Mesendoderm (in vitro differentiated cells): ENCODE measurements around the gene ZC3H6.

Source experiments
- DNase-seq: peaks from one replicate; pipeline ENCODE4 v3.0.0; 2013
- H2AK5ac ChIP-seq: 2 replicates; pipeline ENCODE4 v1.6.1; 2013; ENCODE audit warnings: low read length, inconsistent platforms
- H2BK120ac ChIP-seq: 2 replicates; pipeline ENCODE4 v1.6.1; 2013; ENCODE audit warnings: low read depth, mild to moderate bottlenecking, low read length, moderate library complexity, mixed read lengths
- H2BK15ac ChIP-seq: replicated peaks from 2 replicates; pipeline ENCODE4 v1.6.1; 2013; ENCODE audit warnings: low read depth, mild to moderate bottlenecking, moderate library complexity
- H2BK5ac ChIP-seq: 2 replicates; pipeline ENCODE4 v1.6.1; 2013; ENCODE audit warnings: low read length, inconsistent platforms
- H3K18ac ChIP-seq: 2 replicates; pipeline ENCODE4 v1.6.1; 2013; ENCODE audit warnings: mild to moderate bottlenecking, low read length, mixed read lengths
- H3K23ac ChIP-seq: one replicate; pipeline ENCODE4 v1.6.1; 2013; ENCODE audit warnings: low read length
- H3K27ac ChIP-seq: 2 replicates; pipeline ENCODE4 v1.5.1; 2013; ENCODE audit warnings: low read depth, mild to moderate bottlenecking, inconsistent platforms, low read length, moderate library complexity
- H3K27me3 ChIP-seq: 2 replicates; pipeline ENCODE4 v1.6.1; 2013; ENCODE audit warnings: low read length, control low read depth, mild to moderate bottlenecking, inconsistent platforms; ENCODE audit not compliant: insufficient read depth, poor library complexity
- H3K36me3 ChIP-seq: 2 replicates; pipeline ENCODE4 v1.6.1; 2013; ENCODE audit warnings: low read length, inconsistent platforms; ENCODE audit not compliant: control insufficient read depth, insufficient read depth
- H3K4ac ChIP-seq: one replicate; pipeline ENCODE4 v1.6.1; 2013; ENCODE audit warnings: low read depth, mild to moderate bottlenecking, low read length, moderate library complexity
- H3K4me1 ChIP-seq: 2 replicates; pipeline ENCODE4 v1.6.1; 2013; ENCODE audit warnings: low read depth, low read length, inconsistent platforms; ENCODE audit not compliant: control insufficient read depth
- H3K4me2 ChIP-seq: 2 replicates; pipeline ENCODE4 v1.6.1; 2013; ENCODE audit warnings: low read length
- H3K4me3 ChIP-seq: 2 replicates; pipeline ENCODE4 v1.5.1; 2013; ENCODE audit warnings: mild to moderate bottlenecking, low read length
- H3K56ac ChIP-seq: one replicate; pipeline ENCODE4 v1.6.1; 2013; ENCODE audit warnings: low read length
- H3K79me1 ChIP-seq: 2 replicates; pipeline ENCODE4 v1.6.1; 2013; ENCODE audit warnings: low read length, inconsistent platforms
- H3K79me2 ChIP-seq: 2 replicates; pipeline ENCODE4 v1.6.1; 2013; ENCODE audit warnings: mild to moderate bottlenecking, low read length; ENCODE audit not compliant: control insufficient read depth, insufficient read depth
- H3K9ac ChIP-seq: 2 replicates; pipeline ENCODE4 v1.6.1; 2013; ENCODE audit warnings: low read length, inconsistent platforms
- H4K5ac ChIP-seq: one replicate; pipeline ENCODE4 v1.6.1; 2013; ENCODE audit warnings: low read length
- H4K8ac ChIP-seq: one replicate; pipeline ENCODE4 v1.6.1; 2013; ENCODE audit warnings: low read depth, mild to moderate bottlenecking, control low read depth, low read length, moderate library complexity
- WGBS: extraction: QIAGEN DNeasy Blood & Tissue Kit; methylation state at CpG from one replicate; pipeline ENCODE4 v1.1.7; 2013; ENCODE audit warnings: low lambda C conversion rate, missing lambda C conversion rate; ENCODE audit not compliant: insufficient coverage; ENCODE audit errors: extremely low coverage; 5-methylcytosine and 5-hydroxymethylcytosine counted together

Gene ZC3H6

GRCh38 chr2:112304298-112304941 is 29.0 kb downstream of the ZC3H6 start:
- no peak overlapping the region for H3K27ac ChIP-seq
- no peaks in the 10 kb centered on the region for H3K79me1 ChIP-seq
- H4K5ac ChIP-seq = no peak overlapping the region
- no peak overlapping the region for H2BK5ac ChIP-seq
- no peaks in the 10 kb centered on the region for H3K27me3 ChIP-seq
- no peak overlapping the region for H3K23ac ChIP-seq
- H3K79me2 ChIP-seq = no peaks in the 10 kb centered on the region
- no peak overlapping the region for H2AK5ac ChIP-seq
- no peak overlapping the region for H3K4me3 ChIP-seq
- H3K4me2 ChIP-seq = no peak overlapping the region
- no peak overlapping the region for H2BK15ac ChIP-seq
- H3K9ac ChIP-seq = no peak overlapping the region
- no peak overlapping the region for H3K56ac ChIP-seq
- H4K8ac ChIP-seq = no peak overlapping the region
- no peak overlapping the region for H3K18ac ChIP-seq
- no CpG with 5 or more reads among the region's 2 CpGs for WGBS
- H2BK120ac ChIP-seq = no peak overlapping the region
- H3K4ac ChIP-seq = no peak overlapping the region
- H3K36me3 ChIP-seq = no peaks in the 10 kb centered on the region
- DNase-seq = no peak
- H3K4me1 ChIP-seq = no peaks in the 10 kb centered on the region

GRCh38 chr2:112305132-112305531 is 29.7 kb downstream of the ZC3H6 start:
- no peak overlapping the region for H3K4me2 ChIP-seq
- no peaks in the 10 kb centered on the region for H3K79me2 ChIP-seq
- H2BK15ac ChIP-seq = no peak overlapping the region
- no peak overlapping the region for H2BK5ac ChIP-seq
- no peak overlapping the region for H3K4ac ChIP-seq
- H3K9ac ChIP-seq = no peak overlapping the region
- H4K5ac ChIP-seq = no peak overlapping the region
- no peaks in the 10 kb centered on the region for H3K4me1 ChIP-seq
- H3K23ac ChIP-seq = no peak overlapping the region
- H3K56ac ChIP-seq = no peak overlapping the region
- H2BK120ac ChIP-seq = no peak overlapping the region
- no peaks in the 10 kb centered on the region for H3K79me1 ChIP-seq
- H3K27me3 ChIP-seq = no peaks in the 10 kb centered on the region
- no peak overlapping the region for H4K8ac ChIP-seq
- no peak overlapping the region for H3K18ac ChIP-seq
- no peak overlapping the region for H3K4me3 ChIP-seq
- no peak overlapping the region for H2AK5ac ChIP-seq
- H3K36me3 ChIP-seq = no peaks in the 10 kb centered on the region
- no peak for DNase-seq
- no CpG with 5 or more reads among the region's 1 CpG for WGBS
- H3K27ac ChIP-seq = no peak overlapping the region

GRCh38 chr2:112310906-112311305 is 35.5 kb downstream of the ZC3H6 start:
- Histone ChIP-seq H4K5ac (no peak overlapping the region), H3K56ac (no peak overlapping the region), H3K79me2 (no peaks in the 10 kb centered on the region), H3K4me1 (no peaks in the 10 kb centered on the region), H3K4ac (no peak overlapping the region), H2BK5ac (no peak overlapping the region), H3K23ac (no peak overlapping the region), H2BK15ac (no peak overlapping the region), H3K27ac (no peak overlapping the region), H4K8ac (no peak overlapping the region), H2AK5ac (no peak overlapping the region), H3K27me3 (no peaks in the 10 kb centered on the region), H3K9ac (no peak overlapping the region), H3K4me3 (no peak overlapping the region), H3K4me2 (no peak overlapping the region), H3K18ac (no peak overlapping the region), H3K36me3 (no peaks in the 10 kb centered on the region), H3K79me1 (no peaks in the 10 kb centered on the region), H2BK120ac (no peak overlapping the region)
- no peak for DNase-seq

GRCh38 chr2:112311932-112312331 is 36.5 kb downstream of the ZC3H6 start:
- Histone ChIP-seq H2BK15ac (no peak overlapping the region), H3K27ac (no peak overlapping the region), H2AK5ac (no peak overlapping the region), H3K79me1 (no peaks in the 10 kb centered on the region), H4K8ac (no peak overlapping the region), H3K4me3 (no peak overlapping the region), H3K56ac (no peak overlapping the region), H3K4me2 (no peak overlapping the region), H4K5ac (no peak overlapping the region), H3K23ac (no peak overlapping the region), H3K36me3 (no peaks in the 10 kb centered on the region), H2BK120ac (no peak overlapping the region), H3K4me1 (no peaks in the 10 kb centered on the region), H3K9ac (no peak overlapping the region), H3K4ac (no peak overlapping the region), H2BK5ac (no peak overlapping the region), H3K18ac (no peak overlapping the region), H3K27me3 (no peaks in the 10 kb centered on the region), H3K79me2 (no peaks in the 10 kb centered on the region)
- DNase-seq = no peak

- no peaks in the 10 kb centered on the region for H3K79me2 ChIP-seq
- H2BK15ac ChIP-seq = no peak overlapping the region
- H3K56ac ChIP-seq = no peak overlapping the region
- no peak overlapping the region for H4K8ac ChIP-seq
- no peak overlapping the region for H4K5ac ChIP-seq
- no peak overlapping the region for H2BK120ac ChIP-seq
- no peak overlapping the region for H3K23ac ChIP-seq
- H3K27ac ChIP-seq = no peak overlapping the region
- WGBS = no CpG with 5 or more reads among the region's 2 CpGs
- H2AK5ac ChIP-seq = no peak overlapping the region
- no peak overlapping the region for H3K4me3 ChIP-seq
- H3K9ac ChIP-seq = no peak overlapping the region
- no peak overlapping the region for H3K18ac ChIP-seq
- H3K27me3 ChIP-seq = no peaks in the 10 kb centered on the region
- no peaks in the 10 kb centered on the region for H3K4me1 ChIP-seq
- no peak for DNase-seq
- no peaks in the 10 kb centered on the region for H3K79me1 ChIP-seq
- H3K4me2 ChIP-seq = no peak overlapping the region
- H3K4ac ChIP-seq = no peak overlapping the region
- H3K36me3 ChIP-seq = no peaks in the 10 kb centered on the region
- no peak overlapping the region for H2BK5ac ChIP-seq
Measured at GRCh38 chr2:112312821-112313220, 37.4 kb downstream of the ZC3H6 start.

GRCh38 chr2:112314856-112315255 is 39.5 kb downstream of the ZC3H6 start:
- H2BK15ac ChIP-seq = no peak overlapping the region
- H3K4me2 ChIP-seq = no peak overlapping the region
- H3K4ac ChIP-seq = no peak overlapping the region
- H4K8ac ChIP-seq = no peak overlapping the region
- no peak overlapping the region for H2BK120ac ChIP-seq
- no peak overlapping the region for H3K18ac ChIP-seq
- no peaks in the 10 kb centered on the region for H3K79me2 ChIP-seq
- H2BK5ac ChIP-seq = no peak overlapping the region
- H3K27me3 ChIP-seq = no peaks in the 10 kb centered on the region
- H3K23ac ChIP-seq = no peak overlapping the region
- no peak overlapping the region for H3K4me3 ChIP-seq
- no peak overlapping the region for H4K5ac ChIP-seq
- no peak overlapping the region for H3K27ac ChIP-seq
- no peaks in the 10 kb centered on the region for H3K79me1 ChIP-seq
- no peak overlapping the region for H3K9ac ChIP-seq
- H2AK5ac ChIP-seq = no peak overlapping the region
- no CpG with 5 or more reads among the region's 1 CpG for WGBS
- H3K56ac ChIP-seq = no peak overlapping the region
- no peak for DNase-seq
- no peaks in the 10 kb centered on the region for H3K36me3 ChIP-seq
- H3K4me1 ChIP-seq = no peaks in the 10 kb centered on the region
